Measurements from ENCODE around the gene SH2D4B. TPM values are rescaled to one million over a fixed set of nuclear protein-coding genes. Genes with fewer than 3 reads are reported as not detected.

The SH2D4B gene
- total RNA-seq, 1 donor = 0.10 TPM

DNA sequence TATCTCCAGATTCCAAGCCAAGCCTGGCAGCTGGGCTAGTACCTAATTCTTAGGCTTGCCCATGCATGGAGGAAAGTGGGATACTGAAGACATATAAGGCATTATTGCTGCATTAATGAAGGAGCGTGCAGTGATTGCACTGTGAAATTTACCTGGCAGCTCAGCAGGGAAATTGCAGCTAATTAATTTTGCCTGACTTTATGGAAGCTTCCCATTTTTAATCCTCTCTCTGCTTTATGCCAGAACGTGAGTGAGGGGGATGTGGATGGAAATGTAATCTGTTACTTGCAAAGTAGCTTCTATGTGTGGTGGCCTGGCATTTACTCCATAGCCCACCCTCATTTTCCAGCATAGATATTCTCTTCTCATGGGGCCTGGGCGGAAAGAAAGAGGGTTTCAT, 134.9 kb downstream of the SH2D4B start:
- no peaks in the 10 kb centered on the region for H3K4me1 ChIP-seq (ENCODE audit: insufficient read depth, low read length)
- no peaks in the 10 kb centered on the region for H3K9me3 ChIP-seq (ENCODE audit: low read depth, low read length)
- H3K27me3 ChIP-seq (ENCODE audit: insufficient read depth, low read length) = no peaks in the 10 kb centered on the region
- H3K4me3 ChIP-seq (ENCODE audit: low read length) = no peak overlapping the region

DNA sequence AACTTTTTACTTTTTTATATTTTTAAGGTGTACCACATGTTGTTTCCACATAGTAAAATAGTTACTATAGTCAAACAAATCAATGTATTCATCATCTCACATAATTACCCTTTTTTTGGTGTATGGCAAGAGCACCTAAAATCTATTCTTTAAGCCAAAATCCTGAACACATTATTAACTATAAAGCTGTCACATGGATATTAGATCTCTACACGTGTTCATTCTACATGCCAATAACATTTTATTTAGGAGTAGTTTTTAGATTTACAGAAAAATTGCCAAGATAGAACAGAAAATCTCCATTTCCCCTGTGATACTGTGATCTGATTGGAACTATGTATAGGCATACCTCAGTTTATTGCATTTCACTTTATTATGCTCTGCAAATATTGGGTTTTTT, 137.1 kb downstream of the SH2D4B start:
- Histone ChIP-seq H3K27me3 (ENCODE audit: insufficient read depth, low read length) (no peaks in the 10 kb centered on the region), H3K4me3 (ENCODE audit: low read length) (no peak overlapping the region), H3K4me1 (ENCODE audit: insufficient read depth, low read length) (no peaks in the 10 kb centered on the region), H3K9me3 (ENCODE audit: low read depth, low read length) (no peaks in the 10 kb centered on the region)

DNA sequence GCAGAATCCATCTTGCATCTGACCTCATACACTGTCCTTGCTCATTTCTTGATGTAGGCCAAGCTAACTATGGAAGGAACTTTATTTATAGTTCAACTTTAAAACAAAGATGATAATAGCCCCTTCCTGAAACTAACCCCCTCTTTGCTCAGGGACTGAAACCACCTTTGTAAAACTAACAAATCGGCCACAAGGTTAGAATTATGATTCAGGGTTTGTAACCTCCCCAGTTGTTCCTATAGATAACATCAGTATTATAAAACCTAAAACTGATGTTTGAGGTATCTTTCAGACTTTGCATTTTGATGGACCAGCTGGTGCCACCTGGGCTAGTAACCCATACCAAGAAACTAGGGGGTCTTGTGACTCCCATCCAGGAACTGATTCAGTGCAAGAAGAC, 143.4 kb downstream of the SH2D4B start:
- Histone ChIP-seq H3K4me1 (ENCODE audit: insufficient read depth, low read length) (no peaks in the 10 kb centered on the region), H3K27me3 (ENCODE audit: insufficient read depth, low read length) (no peaks in the 10 kb centered on the region), H3K4me3 (ENCODE audit: low read length) (no peak overlapping the region), H3K9me3 (ENCODE audit: low read depth, low read length) (no peaks in the 10 kb centered on the region)

DNA sequence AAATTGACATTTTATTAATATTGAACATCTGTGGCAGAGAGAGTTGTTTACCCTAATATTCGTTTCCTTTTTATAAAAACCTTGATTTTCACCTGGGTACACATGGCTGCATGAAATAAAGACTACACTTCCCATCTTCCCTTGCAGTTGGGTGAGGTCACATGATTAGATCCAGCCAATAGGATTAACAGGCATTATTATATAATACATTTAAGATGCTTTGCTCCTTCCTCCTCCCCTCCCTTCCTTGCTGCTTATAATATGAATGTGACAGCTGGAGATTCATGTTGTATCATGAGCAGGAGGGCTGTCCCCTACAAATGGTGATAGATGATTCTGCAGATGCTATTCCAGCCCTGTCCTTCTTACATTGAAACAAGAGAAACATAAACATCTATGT, 146.6 kb downstream of the SH2D4B start:
- no peaks in the 10 kb centered on the region for H3K27me3 ChIP-seq (ENCODE audit: insufficient read depth, low read length)
- no peaks in the 10 kb centered on the region for H3K4me1 ChIP-seq (ENCODE audit: insufficient read depth, low read length)
- H3K4me3 ChIP-seq (ENCODE audit: low read length) = no peak overlapping the region
- no peaks in the 10 kb centered on the region for H3K9me3 ChIP-seq (ENCODE audit: low read depth, low read length)

DNA sequence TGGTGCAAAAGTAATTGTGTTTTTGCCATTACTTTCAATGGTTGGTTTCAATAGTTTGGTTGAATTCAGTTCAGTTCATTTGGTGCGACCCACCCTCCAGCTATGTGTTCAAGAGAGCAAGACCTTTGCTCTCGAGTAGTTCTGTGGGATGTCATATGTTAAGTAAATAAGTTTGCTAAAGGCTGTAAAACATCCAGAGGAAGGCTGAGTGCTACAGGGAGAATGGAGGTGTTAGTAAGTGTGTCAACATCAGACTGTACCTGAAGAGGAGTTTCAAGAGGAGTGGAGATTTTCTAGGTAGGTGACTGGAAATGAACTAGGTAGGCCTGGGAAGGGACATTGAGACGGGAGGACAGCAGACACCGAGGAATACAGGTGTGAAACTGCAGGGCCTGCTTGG, 147.7 kb downstream of the SH2D4B start:
- H3K4me3 ChIP-seq (ENCODE audit: low read length) = no peak overlapping the region
- H3K27me3 ChIP-seq (ENCODE audit: insufficient read depth, low read length) = no peaks in the 10 kb centered on the region
- H3K9me3 ChIP-seq (ENCODE audit: low read depth, low read length) = no peaks in the 10 kb centered on the region
- H3K4me1 ChIP-seq (ENCODE audit: insufficient read depth, low read length) = no peaks in the 10 kb centered on the region

DNA sequence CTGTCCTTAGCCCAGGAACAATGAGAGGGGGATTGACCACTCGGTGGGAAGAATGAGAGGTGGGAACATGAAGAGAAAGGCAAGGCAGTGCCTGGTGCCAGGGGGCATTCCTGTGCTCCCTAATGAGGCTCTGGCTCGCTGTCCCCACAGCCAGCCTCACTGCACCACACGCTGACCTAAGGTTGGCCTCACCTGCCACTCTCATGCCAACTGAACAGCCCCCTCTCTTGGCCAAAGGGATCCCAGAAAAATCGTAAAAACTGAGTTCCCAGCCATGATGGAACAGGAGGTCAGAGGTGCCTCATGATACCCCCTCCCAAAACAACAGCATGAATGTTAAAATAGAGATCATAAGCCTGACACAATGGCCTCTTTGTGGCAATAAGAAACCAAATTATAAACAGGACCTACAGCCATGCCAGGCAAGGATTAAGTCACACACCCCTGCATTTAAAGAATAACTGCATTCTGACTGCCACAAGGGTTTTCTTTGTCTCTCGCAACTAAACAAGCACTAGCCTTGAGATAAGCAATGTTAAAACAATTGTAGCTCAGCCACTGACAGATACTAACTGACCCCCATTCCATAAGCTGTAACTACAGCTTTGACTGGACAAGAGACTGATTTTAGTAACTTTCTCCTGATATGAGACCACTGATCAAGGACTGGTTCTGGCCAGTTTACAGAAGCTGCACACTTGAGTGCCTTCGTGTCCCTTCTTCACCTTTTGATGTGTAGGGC, 149.2 kb downstream of the SH2D4B start:
- H3K27me3 ChIP-seq (ENCODE audit: insufficient read depth, low read length) = no peaks in the 10 kb centered on the region
- no peak overlapping the region for H3K4me3 ChIP-seq (ENCODE audit: low read length)
- H3K4me1 ChIP-seq (ENCODE audit: insufficient read depth, low read length) = no peaks in the 10 kb centered on the region
- H3K9me3 ChIP-seq (ENCODE audit: low read depth, low read length) = no peaks in the 10 kb centered on the region

DNA sequence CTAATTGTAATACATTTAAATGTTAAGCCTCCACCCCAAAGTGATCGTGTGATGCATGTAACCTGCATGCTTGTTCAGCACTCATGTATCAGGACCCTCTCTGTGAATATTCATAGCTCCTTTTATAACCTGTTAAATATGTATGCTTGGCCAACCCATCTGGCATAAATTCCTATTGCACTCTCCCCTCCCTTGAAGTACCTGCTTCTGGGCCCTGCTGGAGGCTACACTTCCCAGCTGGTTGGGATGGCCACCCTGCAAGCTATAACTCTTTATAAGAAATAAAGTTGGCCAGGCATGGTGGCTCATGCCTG, 149.7 kb downstream of the SH2D4B start:
- Histone ChIP-seq H3K9me3 (ENCODE audit: low read depth, low read length) (no peaks in the 10 kb centered on the region), H3K4me3 (ENCODE audit: low read length) (no peak overlapping the region)

DNA sequence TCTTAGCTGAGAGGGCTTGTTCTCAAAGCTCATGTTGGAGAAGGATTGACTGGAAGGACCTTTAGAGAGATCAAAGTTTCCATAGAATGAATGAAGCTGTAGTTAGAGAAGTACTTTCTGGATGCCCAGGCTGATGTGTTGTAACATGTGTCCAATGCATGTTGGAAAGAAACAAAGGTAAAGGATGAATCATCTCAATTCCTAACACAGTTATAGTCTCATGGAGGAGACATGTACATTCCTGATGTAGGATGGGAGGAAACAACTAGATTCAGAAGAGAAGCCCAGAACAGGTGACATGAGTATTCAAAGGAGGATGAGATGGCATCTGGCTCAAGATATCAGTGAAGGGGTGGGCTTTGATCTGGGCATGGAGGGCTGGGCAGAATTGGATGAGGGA, 152.7 kb downstream of the SH2D4B start:
- Histone ChIP-seq H3K9me3 (ENCODE audit: low read depth, low read length) (no peaks in the 10 kb centered on the region), H3K27me3 (ENCODE audit: insufficient read depth, low read length) (no peaks in the 10 kb centered on the region), H3K4me3 (ENCODE audit: low read length) (no peak overlapping the region), H3K4me1 (ENCODE audit: insufficient read depth, low read length) (no peaks in the 10 kb centered on the region)

More for the DNA sequence above, 149.7 kb downstream of the SH2D4B start:
- Histone ChIP-seq H3K27me3 (ENCODE audit: insufficient read depth, low read length) (no peaks in the 10 kb centered on the region), H3K4me1 (ENCODE audit: insufficient read depth, low read length) (no peaks in the 10 kb centered on the region)

DNA sequence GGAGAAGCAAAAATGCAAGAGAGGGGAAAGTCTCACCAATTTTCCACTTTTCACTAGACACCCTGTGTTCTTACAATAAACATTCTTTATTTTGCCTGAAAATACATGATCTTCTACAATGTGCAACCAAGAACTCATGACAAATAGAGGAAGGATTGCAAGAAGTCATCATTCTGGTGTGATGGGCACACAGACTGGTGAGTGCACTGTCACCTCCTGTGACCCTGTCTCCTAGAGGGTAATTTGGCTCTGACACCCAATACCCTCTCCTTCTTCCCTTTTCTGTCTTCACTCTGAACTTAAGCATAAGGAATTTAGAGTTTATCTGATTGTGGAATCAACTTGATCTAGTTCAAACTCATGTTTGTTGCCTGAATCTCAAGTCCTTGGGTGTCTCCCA, 153.7 kb downstream of the SH2D4B start:
- no peak overlapping the region for H3K4me3 ChIP-seq (ENCODE audit: low read length)
- H3K9me3 ChIP-seq (ENCODE audit: low read depth, low read length) = no peaks in the 10 kb centered on the region
- no peaks in the 10 kb centered on the region for H3K27me3 ChIP-seq (ENCODE audit: insufficient read depth, low read length)
- H3K4me1 ChIP-seq (ENCODE audit: insufficient read depth, low read length) = no peaks in the 10 kb centered on the region

DNA sequence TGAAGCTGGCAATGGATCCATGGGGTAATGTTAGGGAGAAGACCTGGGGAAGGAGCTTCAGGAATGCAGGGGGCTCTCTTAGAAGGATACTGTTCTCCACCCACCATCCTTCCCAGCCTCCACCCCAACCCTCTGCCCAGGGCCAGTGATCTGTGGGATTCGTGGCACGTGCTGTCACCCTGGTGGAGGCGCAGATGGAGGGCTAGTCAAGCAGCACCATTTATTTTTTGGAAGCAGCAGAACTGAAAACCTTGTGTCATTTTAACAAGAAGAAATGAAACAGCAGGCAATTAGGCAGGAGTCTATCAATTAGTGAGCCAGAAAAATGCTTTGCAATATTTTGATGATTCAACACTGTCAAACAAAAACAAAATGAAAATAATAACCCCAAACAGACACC, 155.9 kb downstream of the SH2D4B start:
- H3K4me1 ChIP-seq (ENCODE audit: insufficient read depth, low read length) = no peaks in the 10 kb centered on the region
- no peaks in the 10 kb centered on the region for H3K27me3 ChIP-seq (ENCODE audit: insufficient read depth, low read length)
- H3K4me3 ChIP-seq (ENCODE audit: low read length) = no peak overlapping the region
- H3K9me3 ChIP-seq (ENCODE audit: low read depth, low read length) = no peaks in the 10 kb centered on the region

DNA sequence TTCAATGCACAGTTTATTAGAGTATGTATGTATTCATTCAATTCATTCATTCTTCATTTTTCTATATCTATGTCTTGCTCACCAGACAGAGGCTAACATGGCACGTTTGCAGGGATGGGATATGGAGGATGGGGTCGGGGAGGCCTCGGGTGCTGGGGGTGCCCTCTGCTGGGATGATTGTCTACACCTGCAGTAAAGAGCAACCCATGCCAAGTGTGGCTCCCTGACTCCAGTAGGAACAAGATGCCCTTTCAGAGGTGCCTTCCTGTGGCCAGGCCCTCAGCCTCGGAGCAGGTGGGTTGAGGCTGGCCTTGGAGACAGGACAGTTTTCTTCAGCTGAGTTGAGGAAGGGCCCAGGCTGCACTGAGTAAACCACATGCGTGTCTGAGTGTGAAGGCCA, 157.2 kb downstream of the SH2D4B start:
- H3K4me3 ChIP-seq (ENCODE audit: low read length) = no peak overlapping the region
- no peaks in the 10 kb centered on the region for H3K9me3 ChIP-seq (ENCODE audit: low read depth, low read length)

More for the DNA sequence above, 157.2 kb downstream of the SH2D4B start:
- Histone ChIP-seq H3K27me3 (ENCODE audit: insufficient read depth, low read length) (no peaks in the 10 kb centered on the region), H3K4me1 (ENCODE audit: insufficient read depth, low read length) (no peaks in the 10 kb centered on the region)

Other genes starting within 250 kb of the SH2D4B start
- gene MAT1A, start 248.2 kb upstream of the SH2D4B start, total RNA-seq = not detected
- not detected for gene DYDC1, start 181.1 kb upstream of the SH2D4B start, total RNA-seq
- not detected for gene DYDC2, start 181.1 kb upstream of the SH2D4B start, total RNA-seq
- gene PRXL2A, start 129.4 kb upstream of the SH2D4B start, total RNA-seq = 3.3 TPM
- gene TSPAN14, start 83.6 kb upstream of the SH2D4B start, total RNA-seq = 65.4 TPM